Ectodermal cell (in vitro differentiated cells): ENCODE measurements around the gene VWF.

ENCODE experiments used
- H3K27ac ChIP-seq: 2 replicates; pipeline ENCODE4 v1.7.0; 2013; ENCODE audit warnings: mild to moderate bottlenecking, low read depth, low read length; ENCODE audit not compliant: insufficient read depth, poor library complexity, severe bottlenecking
- H3K27me3 ChIP-seq: 2 replicates; pipeline ENCODE4 v1.7.0; 2013; ENCODE audit warnings: mild to moderate bottlenecking, low read length; ENCODE audit not compliant: insufficient read depth, control insufficient read depth, poor library complexity, severe bottlenecking
- H3K36me3 ChIP-seq: one replicate; pipeline ENCODE4 v1.7.0; 2013; ENCODE audit warnings: low read length; ENCODE audit not compliant: control insufficient read depth, insufficient read depth
- H3K4me1 ChIP-seq: one replicate; pipeline ENCODE4 v1.7.0; 2013; ENCODE audit warnings: low read length; ENCODE audit not compliant: control insufficient read depth, insufficient read depth
- H3K4me3 ChIP-seq: 2 replicates; pipeline ENCODE4 v1.7.0; 2013; ENCODE audit warnings: low read depth, low read length, control low read depth; ENCODE audit not compliant: insufficient read depth
- H3K9me3 ChIP-seq: 2 replicates; pipeline ENCODE4 v1.7.0; 2013; ENCODE audit warnings: mild to moderate bottlenecking, low read length, moderate library complexity; ENCODE audit not compliant: control insufficient read depth
- WGBS, 2 experiments: methylation state at CpG; one replicate each; pipeline ENCODE4 v1.1.7; 2013; ENCODE audit warnings: missing lambda C conversion rate in 2 of 2; 5-methylcytosine and 5-hydroxymethylcytosine counted together

The VWF gene

GRCh38 chr12:5973461-5974115 lies 150.9 kb downstream of the VWF start:
- WGBS, 2 experiments = 95 to 97% methylated on average over 8 of the region's 8 CpGs
- H3K27me3 ChIP-seq = no peaks in the 10 kb centered on the region
- H3K4me3 ChIP-seq = no peak overlapping the region
- peaks cover 7% of the 10 kb centered on the region for H3K4me1 ChIP-seq
- no peaks in the 10 kb centered on the region for H3K9me3 ChIP-seq
- no peaks in the 10 kb centered on the region for H3K36me3 ChIP-seq
- H3K27ac ChIP-seq = no peak overlapping the region

GRCh38 chr12:5972387-5972786 lies 152.1 kb downstream of the VWF start:
- no peak overlapping the region for H3K4me3 ChIP-seq
- peaks cover 7% of the 10 kb centered on the region for H3K4me1 ChIP-seq
- no peaks in the 10 kb centered on the region for H3K36me3 ChIP-seq
- H3K27me3 ChIP-seq = no peaks in the 10 kb centered on the region
- no peaks in the 10 kb centered on the region for H3K9me3 ChIP-seq
- H3K27ac ChIP-seq = no peak overlapping the region
- WGBS, 2 experiments = 93% methylated on average over 8 of the region's 8 CpGs

GRCh38 chr12:5971194-5971850 lies 153.1 kb downstream of the VWF start:
- Histone ChIP-seq H3K9me3 (no peaks in the 10 kb centered on the region), H3K36me3 (no peaks in the 10 kb centered on the region), H3K4me3 (no peak overlapping the region), H3K27ac (no peak overlapping the region), H3K4me1 (peaks cover 7% of the 10 kb centered on the region), H3K27me3 (no peaks in the 10 kb centered on the region)
- 90 to 93% methylated on average over 10 of the region's 10 CpGs for WGBS, 2 experiments

GRCh38 chr12:5969974-5970690 lies 154.3 kb downstream of the VWF start:
- Histone ChIP-seq H3K27me3 (peaks cover 6% of the 10 kb centered on the region), H3K9me3 (no peaks in the 10 kb centered on the region), H3K27ac (no peak overlapping the region), H3K4me3 (no peak overlapping the region), H3K4me1 (peaks cover 12% of the 10 kb centered on the region), H3K36me3 (no peaks in the 10 kb centered on the region)
- 93 to 96% methylated on average over 5 of the region's 5 CpGs for WGBS, 2 experiments

- H3K4me3 ChIP-seq = no peak overlapping the region
- H3K36me3 ChIP-seq = no peaks in the 10 kb centered on the region
- no peak overlapping the region for H3K27ac ChIP-seq
- no peaks in the 10 kb centered on the region for H3K9me3 ChIP-seq
- 57 to 60% methylated on average over 17 of the region's 17 CpGs for WGBS, 2 experiments
- peaks cover 19% of the 10 kb centered on the region for H3K4me1 ChIP-seq
- peaks cover 14% of the 10 kb centered on the region for H3K27me3 ChIP-seq
Observed at GRCh38 chr12:5969156-5969973, 155.1 kb downstream of the VWF start.

GRCh38 chr12:5967645-5968415 lies 156.6 kb downstream of the VWF start:
- H3K27me3 ChIP-seq = peaks cover 18% of the 10 kb centered on the region
- peaks cover 19% of the 10 kb centered on the region for H3K4me1 ChIP-seq
- H3K27ac ChIP-seq = no peak overlapping the region
- H3K36me3 ChIP-seq = no peaks in the 10 kb centered on the region
- 93 to 95% methylated on average over 17 of the region's 17 CpGs for WGBS, 2 experiments
- H3K4me3 ChIP-seq = no peak overlapping the region
- no peaks in the 10 kb centered on the region for H3K9me3 ChIP-seq

GRCh38 chr12:5966486-5967095 lies 157.9 kb downstream of the VWF start:
- no peak overlapping the region for H3K27ac ChIP-seq
- H3K9me3 ChIP-seq = no peaks in the 10 kb centered on the region
- H3K27me3 ChIP-seq = peaks cover 18% of the 10 kb centered on the region
- peaks cover 19% of the 10 kb centered on the region for H3K4me1 ChIP-seq
- no peaks in the 10 kb centered on the region for H3K36me3 ChIP-seq
- H3K4me3 ChIP-seq = no peak overlapping the region
- 87 to 89% methylated on average over 11 of the region's 11 CpGs for WGBS, 2 experiments

- peaks cover 18% of the 10 kb centered on the region for H3K27me3 ChIP-seq
- peaks cover 19% of the 10 kb centered on the region for H3K4me1 ChIP-seq
- no peak overlapping the region for H3K27ac ChIP-seq
- no peaks in the 10 kb centered on the region for H3K36me3 ChIP-seq
- no peaks in the 10 kb centered on the region for H3K9me3 ChIP-seq
- WGBS, 2 experiments = 36 to 45% methylated on average over 9 of the region's 9 CpGs
- no peak overlapping the region for H3K4me3 ChIP-seq
Observed at GRCh38 chr12:5965950-5966383, 158.5 kb downstream of the VWF start.
